GM21723 (cell line): ENCODE measurements around the gene AP1G1.
"Not testable (repeated sequence)": the region's sequence is repeated elsewhere in the genome, so short reads cannot be mapped to it uniquely, and the experiment has no call there.

Experiments used
- ATAC-seq: cut with Tn5 transposase; IDR thresholded peaks from one replicate; pipeline ENCODE4 v1.9.1; 2021; ENCODE audit warnings: mild to moderate bottlenecking, moderate library complexity; ENCODE audit not compliant: unreplicated experiment

AP1G1 gene

DNA sequence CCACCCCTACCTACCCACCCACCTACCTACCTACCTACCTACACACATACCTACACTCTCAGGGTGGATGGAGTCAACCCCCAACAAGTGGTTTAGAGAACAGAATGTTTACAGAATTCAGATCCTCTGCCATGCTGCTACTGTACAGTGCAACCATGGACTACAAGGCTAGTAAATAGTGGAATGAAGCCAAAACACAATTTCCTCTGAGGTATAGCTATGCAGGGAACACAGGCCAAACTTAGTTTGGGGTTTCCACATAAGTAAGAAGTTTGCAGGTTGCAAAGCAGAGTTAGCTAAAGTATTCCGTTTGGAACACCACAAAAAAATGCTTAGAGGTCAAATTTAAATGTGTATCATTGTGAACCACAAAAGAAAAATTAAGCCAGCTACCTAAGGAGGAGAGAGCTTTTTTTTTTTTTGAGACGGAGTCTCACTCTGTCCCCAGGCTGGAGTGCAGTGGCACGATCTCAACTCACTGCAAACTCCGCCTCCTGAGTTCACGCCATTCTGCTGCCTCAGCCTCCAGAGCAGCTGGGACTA is 2.7 kb upstream of the AP1G1 start:
- ATAC-seq, result no peak

DNA sequence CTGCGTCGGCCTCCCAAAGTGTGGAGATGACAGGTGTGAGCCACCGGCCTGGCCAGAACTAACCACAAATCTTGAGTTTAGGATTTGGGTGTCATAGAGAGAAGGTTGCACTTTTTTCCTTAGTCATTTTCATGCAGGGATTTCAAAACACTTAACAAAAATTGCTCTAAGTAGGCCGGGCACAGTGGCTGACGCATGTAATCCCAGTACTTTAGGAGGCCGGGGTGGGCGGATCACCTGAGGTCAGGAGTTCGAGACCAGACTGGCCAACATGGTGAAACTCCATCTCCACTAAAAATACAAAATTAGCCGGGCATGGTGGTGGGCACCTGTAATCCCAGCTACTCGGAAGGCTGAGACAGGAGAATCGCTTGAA is 1.5 kb upstream of the AP1G1 start:
- not testable (repeated sequence) for ATAC-seq

DNA sequence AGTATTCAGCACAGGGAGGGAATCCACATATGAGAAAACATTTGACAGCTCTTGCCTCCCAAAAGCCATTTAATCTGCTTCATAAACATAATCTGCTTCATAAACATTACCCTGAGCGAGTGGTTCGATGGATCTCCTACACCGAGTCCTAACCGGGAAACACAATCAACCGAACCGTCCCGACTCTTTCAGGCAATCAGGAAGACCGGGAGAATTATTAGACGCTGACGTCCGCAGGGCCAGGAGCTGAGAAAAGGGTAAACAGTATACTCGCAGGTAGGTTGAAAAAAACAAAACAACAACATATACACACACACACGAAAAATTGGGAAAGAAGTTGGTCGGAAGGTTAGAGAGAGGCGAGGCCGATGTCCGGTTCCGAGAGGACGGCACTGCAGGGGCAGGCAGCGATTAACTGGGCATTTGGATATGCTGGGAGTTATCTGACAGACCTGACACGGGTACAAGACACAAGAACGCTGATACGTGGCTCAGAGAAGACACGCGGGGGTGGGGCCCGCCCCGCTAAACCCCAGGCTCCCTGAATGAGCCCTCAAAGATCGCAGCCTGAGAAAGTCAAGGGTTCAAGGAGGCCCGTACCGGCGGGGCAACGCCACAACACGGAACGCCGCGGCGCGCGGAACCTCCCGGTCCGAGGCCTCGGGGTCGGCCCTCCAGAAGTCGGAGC is 585 bp downstream of the AP1G1 start:
- ATAC-seq, result peak; percentile 48

DNA sequence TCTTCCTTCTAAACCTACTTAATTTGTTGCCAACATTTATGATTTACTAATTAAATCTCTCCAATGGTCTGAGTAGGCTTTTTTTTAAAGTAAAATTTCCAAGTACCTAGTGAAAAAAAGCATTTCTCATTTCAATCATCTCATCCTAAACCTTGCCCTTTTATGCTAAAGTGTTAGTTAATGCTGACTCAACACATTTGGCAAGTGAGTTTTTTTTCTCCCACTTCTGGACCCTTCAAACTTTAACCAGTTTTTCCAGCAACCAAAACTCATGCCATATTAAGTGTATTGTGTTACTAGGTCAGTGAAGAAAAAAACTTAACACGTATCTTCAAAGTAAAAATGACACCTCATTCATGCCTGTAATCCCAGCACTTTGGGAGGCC is 5.3 kb downstream of the AP1G1 start:
- ATAC-seq, result no peak

DNA sequence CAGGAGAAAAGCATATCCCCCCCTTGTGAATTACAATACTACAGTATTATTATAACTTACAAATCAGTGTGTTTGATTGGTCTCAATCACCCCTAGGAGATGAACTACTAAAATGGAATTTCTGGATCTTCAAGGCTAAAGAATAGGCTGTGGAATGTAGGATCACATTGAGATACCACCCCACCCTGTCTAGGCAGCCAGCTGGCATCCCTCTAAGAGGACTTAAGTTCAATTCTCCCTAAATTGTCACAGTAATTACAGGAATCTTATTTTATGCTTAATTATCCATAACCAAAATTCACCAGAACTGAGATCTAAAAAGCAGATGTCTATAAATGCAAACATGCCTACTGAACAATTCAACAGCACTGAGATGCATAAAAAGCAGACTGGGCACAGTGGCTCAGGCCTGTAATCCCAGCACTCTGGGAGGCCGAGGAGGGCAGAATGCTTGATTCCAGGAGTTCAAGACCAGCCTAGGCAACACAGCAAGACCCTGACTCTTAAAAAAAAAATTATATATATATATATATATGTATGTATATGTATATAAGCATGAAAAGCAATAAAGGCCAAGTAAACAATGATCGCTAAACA is 12.0 kb downstream of the AP1G1 start:
- no peak for ATAC-seq

DNA sequence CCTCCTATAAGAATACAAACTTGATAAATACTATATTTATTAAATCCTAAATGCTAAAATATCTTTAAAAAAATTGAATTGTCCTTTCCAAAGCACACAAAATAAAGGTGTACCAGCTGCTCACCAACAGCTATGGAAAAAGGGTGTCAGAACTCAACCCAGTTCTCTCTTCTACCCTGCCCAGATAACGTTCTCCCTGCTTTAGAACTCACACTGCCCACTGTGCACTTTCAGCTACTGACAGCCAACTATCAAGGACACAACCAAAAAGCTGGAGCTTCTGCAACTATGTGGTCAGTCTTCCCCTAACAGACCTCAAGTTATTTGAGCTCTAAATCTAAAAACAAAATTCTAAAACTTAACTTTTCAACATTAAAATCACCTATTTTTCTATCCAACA is 13.7 kb downstream of the AP1G1 start:
- no peak for ATAC-seq

DNA sequence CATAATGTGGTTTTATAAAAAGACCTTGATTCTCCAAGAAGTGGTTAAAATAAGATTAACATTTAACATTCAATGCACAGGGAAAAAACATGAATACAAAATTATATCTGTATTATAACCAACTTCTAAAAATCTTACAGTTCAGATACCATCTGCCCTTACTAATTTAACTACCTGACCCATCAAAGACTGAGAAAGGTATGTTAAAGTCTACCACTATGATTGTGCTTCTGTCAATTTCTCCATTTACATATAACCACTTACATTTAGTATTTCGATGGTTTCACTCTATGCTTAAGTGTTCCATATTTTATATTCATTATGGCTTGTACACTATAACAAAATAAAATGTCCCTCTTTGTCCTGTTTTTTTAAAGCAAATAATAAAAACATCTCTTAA is 14.6 kb downstream of the AP1G1 start:
- ATAC-seq, result no peak

DNA sequence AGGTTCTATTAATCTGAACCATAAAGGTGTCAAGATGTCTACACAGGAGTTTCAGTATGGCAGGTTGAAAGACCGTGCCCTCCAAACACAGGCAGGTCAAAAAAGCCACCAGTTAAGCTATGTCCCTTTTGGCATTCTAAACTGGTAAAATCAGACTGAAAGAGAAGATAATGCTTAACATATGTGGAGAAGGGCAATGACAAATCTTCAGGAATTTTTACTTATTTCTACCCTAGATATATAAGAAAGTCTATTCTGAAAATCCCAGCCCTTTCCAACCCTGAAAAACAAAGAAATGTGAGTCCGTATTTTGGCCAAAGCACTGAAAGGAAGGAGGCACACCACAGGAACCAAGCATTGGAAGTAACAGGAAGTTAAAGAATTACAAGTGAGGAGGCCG is 16.5 kb downstream of the AP1G1 start:
- no peak for ATAC-seq

DNA sequence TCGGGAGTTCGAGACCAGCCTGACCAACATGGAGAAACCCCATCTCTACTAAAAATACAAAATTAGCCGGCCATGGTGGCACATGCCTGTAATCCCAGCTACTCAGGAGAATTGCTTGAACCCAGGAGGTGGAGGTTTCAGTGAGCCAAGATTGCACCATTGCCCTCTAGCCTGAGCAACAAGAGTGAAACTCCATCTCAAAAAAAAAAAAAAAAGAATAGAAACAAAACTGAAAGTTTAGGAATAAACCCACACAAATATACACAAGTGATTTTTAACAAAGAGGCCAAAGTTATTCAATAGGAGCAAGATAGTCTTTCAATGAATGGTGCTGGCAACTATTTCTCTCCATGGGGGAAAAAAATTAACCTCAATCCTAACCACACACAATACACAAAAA is 18.3 kb downstream of the AP1G1 start:
- not testable (repeated sequence) for ATAC-seq

DNA sequence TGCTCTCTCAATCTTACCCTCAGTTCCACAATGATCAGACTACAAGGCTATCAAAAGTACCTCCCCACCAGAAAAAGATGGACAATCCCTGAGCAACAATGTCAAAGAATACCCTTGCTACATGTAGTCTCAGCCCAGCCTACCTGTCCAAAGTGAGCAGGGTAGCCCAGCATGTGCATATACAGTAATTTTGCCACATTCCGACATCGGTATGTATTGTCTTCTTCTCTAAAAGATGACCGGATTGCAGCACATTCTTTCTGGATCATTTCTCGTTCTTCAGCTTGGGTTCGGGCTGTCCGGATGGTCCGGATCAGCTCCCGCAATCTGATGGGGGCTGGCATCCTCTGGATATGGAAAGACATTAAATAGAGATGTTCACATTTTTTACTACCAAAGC is 19.5 kb downstream of the AP1G1 start:
- ATAC-seq, result no peak

DNA sequence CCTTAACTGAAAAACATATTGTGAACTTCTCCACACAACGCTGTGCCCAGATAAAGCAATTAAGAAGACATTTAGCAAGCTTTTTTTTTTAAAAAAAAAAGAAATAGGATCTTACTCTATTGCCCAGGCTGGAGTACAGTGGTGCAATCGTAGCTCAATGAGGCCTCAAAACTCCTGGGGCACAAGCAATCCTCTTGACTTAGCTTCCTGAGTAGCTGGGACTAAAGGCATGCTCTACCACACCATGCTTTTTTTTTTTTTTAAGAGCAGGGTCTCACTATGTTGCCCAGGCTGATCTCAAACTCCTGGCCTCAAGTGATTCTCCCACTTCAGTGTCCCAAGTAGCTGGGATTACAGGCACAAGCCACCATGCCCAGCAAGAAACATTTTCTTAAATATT is 20.1 kb downstream of the AP1G1 start:
- ATAC-seq, result no peak

DNA sequence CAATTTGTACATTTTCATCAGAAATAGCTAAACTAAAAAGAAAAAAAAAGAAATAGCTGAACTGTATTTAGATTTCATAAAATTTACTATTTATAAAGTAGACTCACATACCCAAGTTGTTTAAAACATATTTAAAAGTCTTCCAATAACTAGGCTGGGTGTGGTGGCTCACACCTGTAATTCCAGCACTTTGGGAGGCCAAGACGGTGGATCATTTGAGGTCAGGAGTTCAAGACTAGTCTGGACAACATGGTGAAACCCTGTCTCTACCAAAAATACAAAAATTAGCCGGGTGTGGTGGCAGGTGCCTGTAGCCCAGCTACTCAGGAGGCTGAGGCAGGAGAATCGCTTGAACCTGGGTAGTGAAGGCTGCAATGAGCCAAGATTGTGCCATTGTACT is 23.5 kb downstream of the AP1G1 start:
- not testable (repeated sequence) for ATAC-seq

DNA sequence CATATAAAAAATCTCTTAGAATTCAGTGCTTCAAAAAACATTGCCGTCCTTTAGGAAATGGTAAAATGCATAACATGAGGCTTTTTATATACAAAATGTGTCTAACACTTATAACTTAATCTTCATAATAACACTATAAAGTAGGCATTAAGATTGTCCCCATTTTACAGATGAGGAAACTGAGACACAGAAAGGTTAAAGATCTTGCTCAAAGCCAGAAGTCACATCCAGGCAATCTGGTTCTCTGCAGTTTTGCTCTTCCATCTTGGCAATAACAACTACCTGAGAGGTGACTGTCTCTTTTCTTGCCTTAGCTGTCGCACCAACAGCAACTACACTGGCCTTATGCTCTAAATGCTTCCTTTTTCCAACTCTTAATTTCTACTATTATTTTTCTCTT is 24.5 kb downstream of the AP1G1 start:
- ATAC-seq, result no peak

DNA sequence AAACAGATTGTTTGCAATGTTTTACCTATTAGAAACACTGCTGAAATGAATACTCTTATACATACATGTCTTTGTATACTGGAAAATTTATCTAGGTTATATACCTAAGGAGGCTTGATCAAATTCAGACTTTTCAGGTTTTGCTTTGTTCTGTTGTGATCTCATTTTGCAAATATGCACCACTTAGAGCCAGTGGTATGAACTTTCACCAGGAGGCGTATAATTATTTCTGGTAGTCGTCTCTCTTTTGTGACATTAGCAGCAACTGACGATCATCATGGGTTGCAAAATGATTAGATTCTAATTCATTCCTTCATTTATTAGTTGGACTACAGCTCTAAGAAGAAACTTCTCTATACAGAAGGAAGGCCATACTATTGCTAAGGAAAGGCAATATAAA is 26.9 kb downstream of the AP1G1 start:
- ATAC-seq, result no peak

DNA sequence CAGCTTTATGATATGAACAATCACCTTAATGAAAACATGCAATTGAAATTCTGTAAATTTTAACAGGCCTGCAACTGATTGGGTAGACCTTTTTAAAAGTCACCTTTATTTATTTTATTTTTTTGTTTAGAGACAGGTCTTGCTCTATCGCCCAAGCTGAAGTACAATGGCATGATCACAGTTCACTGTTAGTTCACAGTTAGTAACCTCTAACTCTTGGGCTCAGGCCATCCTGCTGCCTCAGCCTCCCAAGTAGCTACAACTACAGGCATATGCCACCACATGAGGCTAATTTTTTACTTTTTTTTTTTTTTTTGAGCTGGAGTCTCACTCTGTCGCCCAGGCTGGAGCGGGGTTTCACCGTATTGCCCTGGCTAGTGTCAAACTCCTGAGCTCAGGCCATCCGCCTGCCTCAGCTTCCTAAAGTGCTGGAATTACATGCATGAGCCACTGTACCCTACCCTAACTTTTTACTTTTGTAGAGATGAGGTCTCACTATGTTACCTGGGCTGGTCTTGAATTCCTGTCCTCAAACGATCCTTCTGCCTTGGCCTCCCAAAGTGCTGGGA is 28.0 kb downstream of the AP1G1 start:
- no peak for ATAC-seq

DNA sequence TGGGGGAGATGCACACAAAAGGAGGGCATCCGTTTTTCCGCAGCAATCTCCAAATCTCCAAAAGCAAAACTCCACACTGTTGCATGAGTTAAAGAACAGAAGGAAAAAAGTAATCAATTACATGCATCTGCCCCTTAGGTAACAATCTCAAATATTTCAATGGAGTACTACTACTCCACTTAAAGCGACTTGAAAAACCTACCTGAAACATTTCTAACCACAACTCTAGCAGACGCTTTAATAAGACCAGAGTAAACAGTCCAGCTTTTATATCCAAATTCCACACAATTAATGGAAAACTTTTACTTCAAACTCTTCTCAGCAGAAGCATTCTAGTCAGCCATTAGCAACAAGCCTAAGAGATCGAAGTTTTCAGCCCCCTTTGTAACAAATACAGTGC is 29.9 kb downstream of the AP1G1 start:
- no peak for ATAC-seq

DNA sequence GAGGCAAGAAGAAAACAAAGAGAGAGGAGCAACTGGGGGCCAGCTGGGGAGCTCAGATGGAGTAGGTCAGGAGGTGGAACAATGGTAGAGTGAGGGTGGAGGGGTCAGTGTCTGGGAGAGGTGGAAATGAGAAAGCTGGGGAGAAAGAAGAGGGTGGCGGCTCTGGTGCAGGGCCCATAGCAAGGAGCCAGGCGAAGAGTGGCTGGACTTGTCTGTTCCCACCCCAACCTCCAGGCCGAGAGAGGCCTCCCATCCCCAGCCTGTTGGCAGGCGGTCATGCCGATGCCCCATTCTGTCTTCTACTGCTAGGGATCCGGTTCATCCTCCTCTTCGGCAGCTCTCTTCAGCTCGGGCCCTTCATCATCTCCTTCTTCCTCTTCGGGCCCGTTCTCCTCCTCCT is 31.3 kb downstream of the AP1G1 start:
- ATAC-seq, result no peak

DNA sequence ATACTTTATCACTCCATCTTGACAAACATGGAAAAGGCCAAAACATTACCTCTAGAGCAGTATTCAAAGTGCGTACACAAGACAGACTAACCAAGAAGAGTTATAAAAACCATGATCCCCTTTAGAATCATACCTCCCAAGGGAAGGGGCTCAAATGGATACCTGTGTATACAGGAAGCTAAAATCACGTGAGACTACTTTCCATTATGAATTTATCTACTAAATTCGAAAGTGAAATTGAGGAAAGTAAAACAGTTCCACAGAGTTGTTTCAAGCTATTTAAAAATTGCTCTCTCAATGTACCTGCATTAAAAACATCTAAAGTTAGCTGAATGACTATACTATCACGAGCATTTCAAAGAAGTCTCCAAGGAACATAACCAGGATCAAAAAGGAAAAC is 32.7 kb downstream of the AP1G1 start:
- peak; percentile 62 for ATAC-seq

DNA sequence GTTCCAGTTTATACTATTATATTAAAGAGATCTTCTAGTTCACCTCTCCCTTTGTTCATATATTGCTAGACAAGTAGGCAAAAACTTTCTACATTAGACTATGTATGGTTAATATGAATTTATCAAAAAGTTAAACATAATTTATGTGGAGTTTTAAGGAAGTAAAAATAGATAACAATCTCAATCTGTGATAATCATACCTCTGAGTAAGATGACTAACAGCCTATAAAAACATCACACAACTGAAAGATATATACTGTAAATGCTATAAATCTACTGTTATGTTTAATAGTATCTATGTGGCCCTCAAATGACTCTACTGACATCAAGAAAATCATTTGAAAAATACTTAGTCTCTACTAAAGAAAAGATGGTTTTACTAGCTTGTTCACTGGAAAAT is 37.1 kb downstream of the AP1G1 start:
- no peak for ATAC-seq

DNA sequence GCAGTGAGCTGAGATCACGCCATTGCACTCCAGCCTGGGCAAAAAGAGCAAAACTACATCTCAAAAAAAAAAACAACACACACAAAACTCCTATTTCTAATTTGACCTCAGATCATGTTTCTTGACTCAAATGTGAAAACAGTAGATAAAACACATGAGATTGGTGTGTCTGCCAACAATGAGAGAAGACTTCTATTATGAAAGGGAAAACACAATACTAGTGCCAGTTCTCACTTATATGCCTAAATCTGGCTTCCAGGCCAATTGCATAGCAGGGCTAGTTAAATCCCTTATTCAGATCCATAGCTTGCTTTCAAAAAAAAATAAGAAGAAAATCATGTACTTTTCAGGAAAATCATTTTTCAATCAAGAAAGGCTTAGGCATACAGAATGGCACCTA is 39.4 kb downstream of the AP1G1 start:
- no peak for ATAC-seq

DNA sequence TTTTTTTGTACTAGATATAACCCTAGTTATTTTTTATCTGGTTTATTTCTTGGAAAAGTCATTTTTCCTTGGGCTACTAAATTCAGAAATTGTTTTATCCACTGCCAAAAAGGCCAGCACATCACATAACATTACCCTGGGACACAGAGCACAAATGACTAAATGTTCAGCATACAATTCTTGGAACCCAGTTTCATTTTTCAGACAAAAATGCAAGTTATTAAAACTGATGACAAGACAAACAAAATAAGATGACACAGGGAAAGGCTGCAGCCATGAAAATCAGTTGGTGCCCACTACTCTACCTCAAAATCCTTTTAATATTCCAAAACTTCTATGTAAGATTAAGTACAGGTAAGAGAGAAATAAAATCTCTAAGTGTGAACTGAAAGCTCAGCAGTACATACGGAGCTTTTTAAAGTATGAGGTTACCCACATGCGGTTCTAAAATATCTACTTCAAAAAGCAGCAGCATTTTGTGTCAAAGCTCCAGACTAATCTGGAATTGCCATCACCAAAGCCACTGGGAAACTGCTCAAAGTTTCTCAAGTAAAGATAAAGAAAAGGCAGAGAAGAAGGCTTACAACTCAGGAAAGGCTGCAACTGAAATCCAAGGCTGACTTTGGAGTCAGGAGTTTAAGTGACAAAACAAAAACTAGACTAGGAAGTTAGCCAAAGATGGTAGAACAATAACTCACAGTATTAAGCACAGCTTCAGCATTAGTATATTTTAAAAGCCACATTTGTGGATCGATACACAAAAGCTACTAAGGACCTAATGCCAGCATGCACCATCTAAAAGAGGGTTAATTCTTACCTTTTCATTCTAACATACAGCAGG is 41.4 kb downstream of the AP1G1 start:
- no peak for ATAC-seq

DNA sequence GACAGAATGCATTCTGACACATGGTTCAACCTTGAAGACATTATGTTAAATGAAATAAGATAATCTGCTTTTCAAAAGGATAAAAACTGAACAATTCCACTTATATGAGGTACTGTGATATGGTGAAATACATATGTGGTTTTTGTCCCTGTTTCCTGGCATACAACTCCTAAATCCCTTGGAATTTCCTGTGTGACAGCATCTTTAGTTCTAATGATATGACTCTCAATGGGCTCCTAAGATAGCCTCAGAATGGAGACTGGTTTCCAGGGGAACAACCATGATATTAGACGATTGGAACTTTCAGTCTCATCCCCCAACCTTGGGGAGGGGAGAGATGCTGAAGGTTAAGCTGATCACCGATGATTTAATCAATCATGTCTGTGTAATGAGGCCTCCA is 46.4 kb downstream of the AP1G1 start:
- no peak for ATAC-seq
